HCT116 (cell line): ENCODE results near the gene USP8. TPM values are rescaled to one million over a fixed set of nuclear protein-coding genes. Genes with fewer than 3 reads are reported as not detected.

ENCODE experiments used
- ATAC-seq: fragments of 200-7000 bp; cut with Tn5 transposase; 2 replicates; pipeline ENCODE4 v1.9.1; 2020; ENCODE audit warnings: mild to moderate bottlenecking, moderate library complexity
- BruUV-seq: library from RNA; stranded (reverse); fragments of 400-500 nt; replicated peaks from 2 replicates; lab custom pipeline; 2021; lab: Mats Ljungman, UMichigan
- CTCF ChIA-PET: fragments of 300-600 bp; sonication (Branson Sonifier 250); formaldehyde crosslinking; loops from one replicate; lab custom pipeline; 2021; ENCODE audit warnings: antibody characterized with exemption; lab: Charles Lee
- POLR2A ChIA-PET: fragments of 300-600, 350-600 bp; sonication (Branson Sonifier 250); formaldehyde crosslinking; loops from one replicate; lab custom pipeline; 2021; ENCODE audit warnings: antibody characterized with exemption; lab: Charles Lee
- RAD21 ChIA-PET, 2 experiments: fragments of 300-600 bp; sonication (Branson Sonifier 250); formaldehyde crosslinking; loops; one replicate each; lab custom pipeline; 2023; ENCODE audit warnings: low total read pairs in 2 of 2; ENCODE audit not compliant: uncharacterized antibody in 2 of 2, unreplicated experiment in 2 of 2, low non-redundant PET in 1 of 2; lab: Charles Lee
- DNase-seq: peaks from one replicate; pipeline ENCODE4 v3.0.0-alpha.2; 2010; ENCODE audit warnings: low read depth, low spot score
- H2AFZ ChIP-seq: fragments of 200-600 bp; shearing (Covaris generic), sonication (generic); 2 replicates; pipeline ENCODE4 v1.6.1; 2017; ENCODE audit warnings: low read depth, mixed run types, mixed read lengths, antibody characterized with exemption, low read length; ENCODE audit not compliant: poor library complexity, severe bottlenecking
- H3K27ac ChIP-seq: 2 replicates; pipeline ENCODE4 v1.5.1; 2012; ENCODE audit warnings: low read depth, low read length
- H3K27me3 ChIP-seq: fragments of 200-600 bp; sonication (generic); 2 replicates; pipeline ENCODE4 v1.6.1; 2016; ENCODE audit warnings: mixed run types, low read length, mixed read lengths; ENCODE audit not compliant: insufficient read depth
- H3K36me3 ChIP-seq, 2 experiments: fragments of 200-500 bp in 1 of 2; fragments of 200-600 bp in 1 of 2; sonication (Bioruptor generic) in 1 of 2; sonication (generic) in 1 of 2; 2 replicates each; pipeline versions ENCODE4 v1.5.1 to v1.6.1; 2014 to 2016; ENCODE audit warnings: low read length in 2 of 2, inconsistent platforms in 1 of 2, mixed read lengths in 1 of 2, mixed run types in 1 of 2; ENCODE audit not compliant: insufficient read depth in 2 of 2, control insufficient read depth in 1 of 2
- H3K4me1 ChIP-seq, 2 experiments: fragments of 200-600 bp in 1 of 2; sonication (generic) in 1 of 2; 2 replicates each; pipeline versions ENCODE4 v1.5.1 to v1.6.1; 2012 to 2017; ENCODE audit warnings: low read length in 2 of 2, inconsistent platforms in 1 of 2, mild to moderate bottlenecking in 1 of 2, mixed read lengths in 1 of 2, mixed run types in 1 of 2, moderate library complexity in 1 of 2; ENCODE audit not compliant: insufficient read depth in 2 of 2, control insufficient read depth in 1 of 2
- H3K4me2 ChIP-seq: fragments of 200-600 bp; sonication (generic); 2 replicates; pipeline ENCODE4 v1.6.1; 2017; ENCODE audit warnings: mixed run types, low read length, mixed read lengths
- H3K4me3 ChIP-seq, 2 experiments: fragments of 200-600 bp in 1 of 2; sonication (generic) in 1 of 2; replicated peaks in 1 of 2; 2 replicates each; pipeline ENCODE4 v1.5.1; 2011 to 2016; ENCODE audit warnings: low read length in 2 of 2, control low read depth in 1 of 2, low read depth in 1 of 2, mild to moderate bottlenecking in 1 of 2, mixed read lengths in 1 of 2, mixed run types in 1 of 2
- H3K79me2 ChIP-seq: fragments of 200-600 bp; sonication (generic); 2 replicates; pipeline ENCODE4 v1.6.1; 2017; ENCODE audit warnings: mild to moderate bottlenecking, mixed run types, low read length, moderate library complexity, mixed read lengths; ENCODE audit not compliant: insufficient read depth
- H3K9ac ChIP-seq: fragments of 200-600 bp; sonication (generic); 2 replicates; pipeline ENCODE4 v1.6.1; 2016; ENCODE audit warnings: low read length, mixed read lengths
- H3K9me2 ChIP-seq: fragments of 200-600 bp; sonication (generic), shearing (Covaris generic); 2 replicates; pipeline ENCODE4 v1.6.1; 2017; ENCODE audit warnings: mixed run types, mild to moderate bottlenecking, moderate library complexity; ENCODE audit not compliant: insufficient read depth
- H3K9me3 ChIP-seq, 2 experiments: fragments of 200-500 bp in 1 of 2; fragments of 200-600 bp in 1 of 2; sonication (Bioruptor generic) in 1 of 2; sonication (generic) in 1 of 2; 2 replicates each; pipeline ENCODE4 v1.6.1; 2014 to 2017; ENCODE audit warnings: low read length in 2 of 2, mixed read lengths in 2 of 2, inconsistent platforms in 1 of 2, low read depth in 1 of 2, mild to moderate bottlenecking in 1 of 2, mixed run types in 1 of 2, moderate library complexity in 1 of 2; ENCODE audit not compliant: control insufficient read depth in 1 of 2, insufficient read depth in 1 of 2
- H4K20me1 ChIP-seq: fragments of 200-600 bp; sonication (generic), shearing (Covaris generic); 2 replicates; pipeline ENCODE4 v1.6.1; 2017; ENCODE audit warnings: mixed run types, mild to moderate bottlenecking, moderate library complexity; ENCODE audit not compliant: insufficient read depth
- ATF3 ChIP-seq: IDR thresholded peaks from 2 replicates; pipeline ENCODE4 v1.6.1; 2012
- CBX3 ChIP-seq: IDR thresholded peaks from 2 replicates; pipeline ENCODE4 v1.6.1; 2012; ENCODE audit warnings: low read depth
- EGR1 ChIP-seq: IDR thresholded peaks from 2 replicates; pipeline ENCODE4 v1.6.1; 2012; ENCODE audit warnings: low read depth
- FOSL1 ChIP-seq: IDR thresholded peaks from 2 replicates; pipeline ENCODE4 v1.6.1; 2012; ENCODE audit warnings: low read depth
- POLR2A ChIP-seq: IDR thresholded peaks from 2 replicates; pipeline ENCODE4 v1.7.0; 2011; ENCODE audit warnings: borderline replicate concordance; ENCODE audit not compliant: insufficient read depth, insufficient read length; ENCODE audit errors: extremely low read depth
- POLR2AphosphoS5 ChIP-seq: IDR thresholded peaks from 2 replicates; pipeline ENCODE4 v1.6.1; 2011; ENCODE audit warnings: mild to moderate bottlenecking, low read depth, low read length, moderate library complexity
- SIN3A ChIP-seq: IDR thresholded peaks from 2 replicates; pipeline ENCODE4 v1.6.1; 2012; ENCODE audit warnings: low read depth
- SP1 ChIP-seq: IDR thresholded peaks from 2 replicates; pipeline ENCODE4 v1.6.1; 2012; ENCODE audit warnings: low read depth
- TCF7L2 ChIP-seq: IDR thresholded peaks from 2 replicates; pipeline ENCODE4 v1.7.0; 2011; ENCODE audit warnings: borderline replicate concordance, inconsistent platforms; ENCODE audit not compliant: insufficient read depth, insufficient read length; ENCODE audit errors: extremely low read depth
- YY1 ChIP-seq: IDR thresholded peaks from 2 replicates; pipeline ENCODE4 v1.6.1; 2011; ENCODE audit warnings: low read length, low read depth, moderate library complexity, mild to moderate bottlenecking; ENCODE audit not compliant: insufficient replicate concordance; ENCODE audit errors: extremely low read depth
- ZFX ChIP-seq: fragments of 450-650 bp; IDR thresholded peaks from 2 replicates; pipeline ENCODE4 v1.6.1; 2017
- ZNF274 ChIP-seq: fragments of 200-500 bp; sonication (Bioruptor generic); IDR thresholded peaks from 2 replicates; pipeline ENCODE4 v1.6.1; 2014; ENCODE audit warnings: mild to moderate bottlenecking, low read depth, low read length, inconsistent platforms
- intact Hi-C: fragments of 100-400 bp; cut with micrococcal nuclease; formaldehyde crosslinking; loops from 2 replicates; pipeline ENCODE4 v1.10.0; 2022
- total RNA-seq: library from RNA; stranded (reverse); gene quantifications from one replicate; pipeline ENCODE4 v1.2.1, GENCODE V29; 2021; ENCODE audit not compliant: unreplicated experiment
- TF ChIP-seq, protein P1 (sequence below): IDR thresholded peaks from 2 replicates; pipeline ENCODE4 v1.6.1; 2012
- TF ChIP-seq, protein P2 (sequence below), 3 experiments: fragments of 200-600 bp in 1 of 3; sonication (generic) in 1 of 3; IDR thresholded peaks in 2 of 3; conservative IDR thresholded peaks in 1 of 3; 2 replicates each; pipeline ENCODE4 v1.5.1; 2012 to 2017; ENCODE audit warnings: low read depth in 2 of 3, low read length in 2 of 3, antibody characterized with exemption in 1 of 3, borderline replicate concordance in 1 of 3, control low read depth in 1 of 3, mild to moderate bottlenecking in 1 of 3, mixed read lengths in 1 of 3, mixed run types in 1 of 3, moderate library complexity in 1 of 3; ENCODE audit not compliant: insufficient read depth in 1 of 3
- TF ChIP-seq, protein P3 (sequence below): IDR thresholded peaks from 2 replicates; pipeline ENCODE4 v1.6.1; 2011; ENCODE audit warnings: mild to moderate bottlenecking, low read length, moderate library complexity; ENCODE audit not compliant: insufficient replicate concordance; ENCODE audit errors: extremely low read depth

The USP8 gene
- total RNA-seq, 1 experiment from 2014 or later, result 67.9 TPM

- ChIA-PET CTCF (no interaction called here), RAD21 (no interaction called here), POLR2A (no interaction called here)
- H2AFZ ChIP-seq, result no peak overlapping the region
- no peak overlapping the region for H3K4me3 ChIP-seq
- ATAC-seq, result no peak
- no peaks in the 10 kb centered on the region for H3K27me3 ChIP-seq
- H3K9me3 ChIP-seq, result no peaks in the 10 kb centered on the region
- no TSS peak for BruUV-seq
- H3K4me1 ChIP-seq, result no peaks in the 10 kb centered on the region
- no peaks in the 10 kb centered on the region for H3K9me2 ChIP-seq
- no peak overlapping the region for H3K4me2 ChIP-seq
- no peak for DNase-seq
- intact Hi-C loops, result no loop called here
- H3K79me2 ChIP-seq, result no peaks in the 10 kb centered on the region
- TF ChIP-seq SIN3A, result no peak
- H4K20me1 ChIP-seq, result no peaks in the 10 kb centered on the region
- no peak overlapping the region for H3K9ac ChIP-seq
- H3K27ac ChIP-seq, result no peak overlapping the region
- H3K36me3 ChIP-seq, result no peaks in the 10 kb centered on the region
Observed at GRCh38 chr15:50552238-50552637, 128.0 kb downstream of the USP8 start.

DNA sequence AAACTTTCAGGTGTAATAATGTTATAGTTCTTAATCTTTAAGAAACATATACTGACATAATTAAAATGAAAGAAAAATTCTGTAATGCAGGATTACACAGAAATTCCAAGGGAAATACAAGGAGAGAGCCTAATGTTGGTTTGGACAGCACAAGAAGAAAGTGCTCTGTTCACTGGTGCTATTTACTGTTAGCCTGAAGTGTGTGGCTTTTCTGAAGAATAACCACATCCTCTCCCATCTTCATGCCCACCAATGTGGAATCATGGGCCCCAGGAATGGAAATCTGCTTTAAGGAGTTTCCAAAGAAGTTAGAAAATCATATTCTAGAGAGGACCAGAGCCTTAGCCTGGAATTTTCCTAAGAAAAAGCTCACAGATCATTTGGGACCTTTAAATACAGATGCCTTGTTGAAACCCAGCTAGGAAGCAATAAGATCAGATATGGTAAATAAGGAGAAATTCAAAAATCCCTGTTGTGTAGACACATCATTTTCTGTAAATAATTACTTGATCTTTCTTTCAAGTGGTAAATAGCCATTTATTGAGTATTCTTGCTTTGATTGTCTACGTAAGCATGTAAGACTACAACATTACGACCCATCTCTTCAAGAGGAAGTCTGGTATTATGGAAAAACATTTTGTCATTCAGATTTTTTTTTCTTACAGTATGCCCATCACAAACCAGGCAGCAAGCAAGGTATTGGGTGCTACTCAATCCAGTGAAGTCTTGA is 132.6 kb downstream of the USP8 start:
- BruUV-seq, result no TSS peak
- Histone ChIP-seq H3K9me3 (no peaks in the 10 kb centered on the region), H3K27ac (no peak overlapping the region), H3K4me1 (no peaks in the 10 kb centered on the region), H3K9me2 (no peaks in the 10 kb centered on the region), H2AFZ (no peak overlapping the region), H4K20me1 (no peaks in the 10 kb centered on the region), H3K4me3 (no peak overlapping the region), H3K79me2 (no peaks in the 10 kb centered on the region), H3K36me3 (peaks cover 0 to 2% of the 10 kb centered on the region in 2 experiments; a peak in 1 of 4 replicates), H3K4me2 (no peak overlapping the region), H3K27me3 (no peaks in the 10 kb centered on the region), H3K9ac (no peak overlapping the region)
- ChIA-PET CTCF (no interaction called here), RAD21 (no interaction called here), POLR2A (no interaction called here)
- ATAC-seq (no peak), DNase-seq (no peak)
- intact Hi-C loops, result no loop called here
- TF ChIP-seq TCF7L2, result no peak
- TF ChIP-seq, protein P1, sequence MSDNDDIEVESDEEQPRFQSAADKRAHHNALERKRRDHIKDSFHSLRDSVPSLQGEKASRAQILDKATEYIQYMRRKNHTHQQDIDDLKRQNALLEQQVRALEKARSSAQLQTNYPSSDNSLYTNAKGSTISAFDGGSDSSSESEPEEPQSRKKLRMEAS, result no peak
- TF ChIP-seq SP1, result no peak
- TF ChIP-seq POLR2AphosphoS5, result no peak
- no peak for TF ChIP-seq ZFX
- TF ChIP-seq EGR1, result no peak
- no peak for TF ChIP-seq CBX3
- no peak for TF ChIP-seq POLR2A
- TF ChIP-seq ZNF274, result no peak
- TF ChIP-seq FOSL1, result no peak
- TF ChIP-seq YY1, result no peak
- no peak for TF ChIP-seq ATF3
- TF ChIP-seq, protein P2, sequence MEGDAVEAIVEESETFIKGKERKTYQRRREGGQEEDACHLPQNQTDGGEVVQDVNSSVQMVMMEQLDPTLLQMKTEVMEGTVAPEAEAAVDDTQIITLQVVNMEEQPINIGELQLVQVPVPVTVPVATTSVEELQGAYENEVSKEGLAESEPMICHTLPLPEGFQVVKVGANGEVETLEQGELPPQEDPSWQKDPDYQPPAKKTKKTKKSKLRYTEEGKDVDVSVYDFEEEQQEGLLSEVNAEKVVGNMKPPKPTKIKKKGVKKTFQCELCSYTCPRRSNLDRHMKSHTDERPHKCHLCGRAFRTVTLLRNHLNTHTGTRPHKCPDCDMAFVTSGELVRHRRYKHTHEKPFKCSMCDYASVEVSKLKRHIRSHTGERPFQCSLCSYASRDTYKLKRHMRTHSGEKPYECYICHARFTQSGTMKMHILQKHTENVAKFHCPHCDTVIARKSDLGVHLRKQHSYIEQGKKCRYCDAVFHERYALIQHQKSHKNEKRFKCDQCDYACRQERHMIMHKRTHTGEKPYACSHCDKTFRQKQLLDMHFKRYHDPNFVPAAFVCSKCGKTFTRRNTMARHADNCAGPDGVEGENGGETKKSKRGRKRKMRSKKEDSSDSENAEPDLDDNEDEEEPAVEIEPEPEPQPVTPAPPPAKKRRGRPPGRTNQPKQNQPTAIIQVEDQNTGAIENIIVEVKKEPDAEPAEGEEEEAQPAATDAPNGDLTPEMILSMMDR (IDR thresholded peaks at IDR 0.05 in 2 of 3, conservative IDR thresholded peaks at IDR 0.05 in 1 of 3; ENCODE audit: borderline replicate concordance in 1 of 3, insufficient read depth in 1 of 3, low read depth in 2 of 3, low read length in 2 of 3), result no peak
- TF ChIP-seq, protein P3, sequence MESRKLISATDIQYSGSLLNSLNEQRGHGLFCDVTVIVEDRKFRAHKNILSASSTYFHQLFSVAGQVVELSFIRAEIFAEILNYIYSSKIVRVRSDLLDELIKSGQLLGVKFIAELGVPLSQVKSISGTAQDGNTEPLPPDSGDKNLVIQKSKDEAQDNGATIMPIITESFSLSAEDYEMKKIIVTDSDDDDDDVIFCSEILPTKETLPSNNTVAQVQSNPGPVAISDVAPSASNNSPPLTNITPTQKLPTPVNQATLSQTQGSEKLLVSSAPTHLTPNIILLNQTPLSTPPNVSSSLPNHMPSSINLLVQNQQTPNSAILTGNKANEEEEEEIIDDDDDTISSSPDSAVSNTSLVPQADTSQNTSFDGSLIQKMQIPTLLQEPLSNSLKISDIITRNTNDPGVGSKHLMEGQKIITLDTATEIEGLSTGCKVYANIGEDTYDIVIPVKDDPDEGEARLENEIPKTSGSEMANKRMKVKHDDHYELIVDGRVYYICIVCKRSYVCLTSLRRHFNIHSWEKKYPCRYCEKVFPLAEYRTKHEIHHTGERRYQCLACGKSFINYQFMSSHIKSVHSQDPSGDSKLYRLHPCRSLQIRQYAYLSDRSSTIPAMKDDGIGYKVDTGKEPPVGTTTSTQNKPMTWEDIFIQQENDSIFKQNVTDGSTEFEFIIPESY, result no peak
